ENCODE measurements around the gene PRODH2.

The PRODH2 gene

DNA sequence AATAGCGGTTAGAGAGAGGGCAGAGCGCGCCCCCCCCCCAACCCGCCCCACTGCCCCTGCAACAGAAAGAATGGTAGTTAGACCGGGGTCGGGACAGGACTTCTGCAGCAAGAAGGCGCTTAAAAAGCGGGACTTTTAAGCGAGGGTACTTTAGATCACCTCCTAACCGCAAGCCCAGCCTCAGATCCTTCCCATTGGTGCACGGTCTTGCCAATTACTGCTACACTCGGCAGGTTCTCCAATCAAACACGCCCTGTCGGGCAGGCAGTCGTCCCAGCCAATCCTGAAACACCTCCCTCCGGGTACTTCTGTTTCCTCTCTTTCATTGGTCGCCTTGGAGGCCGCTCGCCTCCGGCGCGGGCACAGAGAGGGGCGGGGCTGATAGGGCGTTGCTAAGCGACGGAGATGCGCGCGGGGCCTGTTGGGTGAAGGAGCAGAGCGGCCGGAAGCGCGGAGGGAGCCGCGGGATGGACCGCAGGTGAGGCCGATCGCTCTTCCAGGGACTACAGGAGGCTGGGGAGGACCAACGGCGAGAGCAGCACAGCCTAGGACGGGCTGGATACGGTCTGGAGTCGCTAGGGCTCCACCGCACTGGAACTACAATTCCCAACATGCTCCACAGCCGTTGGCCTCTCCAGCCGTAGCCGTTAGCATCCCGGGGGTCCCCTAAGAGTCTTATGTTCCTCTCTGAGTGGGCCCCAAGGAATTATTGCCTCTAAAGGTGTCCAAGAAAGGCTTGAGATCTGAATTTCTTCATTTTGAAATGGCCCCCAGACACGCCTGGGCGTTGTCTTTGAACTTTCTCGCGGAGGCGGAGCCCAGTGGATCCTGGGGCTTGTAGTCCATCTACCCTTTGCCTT is 54.7 kb downstream of the PRODH2 start, which contains the start of gene PROSER3:
Gene PROSER3, plus strand, starts transcription at position 428 of the 860 bp plus-strand sequence. Its CDS starts 40 bp downstream, at position 468.
- DNase-seq (ENCODE audit: low spot score), result peak; percentile 99

- no peak for DNase-seq (ENCODE audit: low spot score)
Observed at GRCh38 chr19:35757231-35757748, 55.4 kb downstream of the PRODH2 start.

DNA sequence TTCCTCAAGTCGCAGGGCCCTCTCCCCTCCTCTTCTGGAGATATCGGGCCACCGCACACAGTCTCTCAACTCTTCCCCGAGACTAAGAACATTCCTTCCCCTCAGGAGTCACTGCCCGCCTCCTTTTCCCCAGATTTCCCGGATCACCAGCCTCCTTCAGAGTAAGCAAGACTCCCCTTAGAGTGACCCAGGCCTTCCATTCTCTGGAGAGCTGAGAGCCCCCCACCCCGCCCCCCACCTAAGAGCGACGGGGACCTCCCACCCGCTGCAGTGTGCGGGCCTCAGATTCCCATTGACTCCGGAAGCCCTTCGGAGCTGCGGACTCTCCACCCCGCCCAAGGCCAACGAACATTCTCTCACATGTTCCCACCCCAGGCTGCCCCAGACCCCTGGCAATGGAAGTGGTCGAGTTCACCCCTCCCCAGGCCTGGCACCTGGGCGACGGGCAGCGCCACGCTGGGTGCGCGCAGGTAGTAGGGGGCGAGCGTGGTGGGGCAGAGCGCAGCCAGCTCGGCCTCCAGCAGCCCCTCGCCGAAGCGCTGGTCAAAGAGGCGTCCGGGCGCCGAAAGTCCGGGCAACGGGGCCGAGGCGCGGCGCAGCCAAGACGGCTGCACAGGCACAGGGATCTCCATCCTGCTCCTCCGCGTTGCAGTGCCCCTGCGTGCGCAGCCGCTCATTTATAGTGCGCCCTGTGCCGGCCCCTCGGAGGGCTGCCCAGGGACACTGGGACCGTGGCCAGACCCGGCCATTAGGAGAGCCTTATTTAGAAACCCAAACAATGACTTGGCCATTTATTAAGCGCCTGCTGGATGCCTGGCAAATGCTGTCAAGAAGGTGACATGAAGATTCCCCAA is 56.0 kb downstream of the PRODH2 start, which contains the start of gene HSPB6:
Gene HSPB6, minus strand, starts transcription at position 653 of the 854 bp plus-strand sequence. Its CDS starts 21 bp downstream, at position 632.
- no peak for DNase-seq (ENCODE audit: low spot score)

DNA sequence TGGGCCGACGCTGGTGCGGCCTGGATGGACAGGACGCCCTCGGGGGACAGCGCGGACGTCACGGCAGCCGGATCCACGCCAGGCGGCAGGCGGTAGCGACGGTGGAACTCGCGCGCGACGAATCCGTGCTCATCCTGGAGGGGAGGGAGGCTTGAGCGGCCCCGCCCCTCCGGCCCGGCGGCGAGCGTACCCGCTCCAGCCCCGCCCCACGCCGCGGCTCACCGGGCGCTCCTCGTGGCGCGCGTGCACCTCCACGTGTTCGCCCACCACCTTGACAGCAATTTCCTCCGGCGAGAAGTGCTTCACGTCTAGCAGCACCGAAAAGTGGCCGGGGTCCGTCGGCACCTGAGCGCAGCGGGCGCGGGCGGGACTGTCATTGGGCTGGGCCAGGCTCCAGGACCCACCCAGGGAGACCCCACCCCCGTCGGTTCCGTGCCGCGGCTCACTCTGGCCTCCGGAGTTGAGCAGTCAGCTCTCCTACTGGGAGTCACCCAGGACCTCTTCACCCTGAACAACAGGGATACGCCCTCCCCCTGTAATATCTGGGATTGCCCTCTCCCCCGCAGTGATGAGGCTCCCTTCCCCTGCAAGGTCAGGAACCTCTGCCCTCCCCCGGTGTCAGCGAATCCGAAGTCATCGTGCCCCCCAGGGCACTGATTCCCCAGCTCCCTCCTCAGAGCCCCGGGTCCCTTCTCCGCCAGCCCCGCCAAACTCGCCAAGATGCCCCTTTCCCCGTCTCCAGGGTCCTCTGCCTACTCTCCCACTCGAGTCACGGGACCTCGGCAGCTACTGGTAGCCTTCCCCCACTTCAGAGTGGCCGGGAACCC is 56.9 kb downstream of the PRODH2 start:
- DNase-seq (ENCODE audit: low spot score), result no peak

- DNase-seq (ENCODE audit: low spot score), result no peak
Observed at GRCh38 chr19:35755131-35755549, 57.5 kb downstream of the PRODH2 start.

GRCh38 chr19:35754370-35755130 is 58.1 kb downstream of the PRODH2 start:
- no peak for DNase-seq (ENCODE audit: low spot score)

- DNase-seq (ENCODE audit: low spot score), result no peak
Observed at GRCh38 chr19:35753634-35754369, 58.8 kb downstream of the PRODH2 start.

DNA sequence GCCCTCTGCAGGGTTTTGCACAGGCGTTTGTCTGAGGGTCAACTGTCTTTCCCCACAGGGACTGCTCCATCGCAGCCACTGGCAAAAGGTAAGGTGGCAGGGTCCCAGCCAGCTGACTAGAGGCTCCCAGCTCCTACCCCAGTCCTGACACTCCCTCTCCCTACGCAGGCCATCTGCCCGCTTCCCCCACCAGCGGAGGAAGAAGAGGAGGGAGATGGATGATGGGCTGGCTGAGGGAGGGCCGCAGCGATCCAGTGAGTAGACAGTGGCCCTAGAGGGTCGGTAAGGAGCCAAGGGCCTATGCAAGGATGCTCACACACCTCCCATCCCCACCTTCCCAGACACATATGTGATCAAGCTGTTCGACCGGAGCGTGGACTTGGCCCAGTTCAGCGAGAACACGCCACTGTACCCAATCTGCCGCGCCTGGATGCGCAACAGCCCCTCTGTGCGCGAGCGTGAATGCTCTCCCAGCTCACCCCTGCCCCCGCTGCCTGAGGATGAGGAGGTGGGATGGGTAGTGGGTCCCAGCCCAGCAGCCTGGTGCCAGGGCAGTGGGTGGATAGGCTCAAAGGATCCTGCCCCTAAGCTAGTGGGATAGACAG is 59.8 kb downstream of the PRODH2 start:
- DNase-seq (ENCODE audit: low spot score), result no peak

DNA sequence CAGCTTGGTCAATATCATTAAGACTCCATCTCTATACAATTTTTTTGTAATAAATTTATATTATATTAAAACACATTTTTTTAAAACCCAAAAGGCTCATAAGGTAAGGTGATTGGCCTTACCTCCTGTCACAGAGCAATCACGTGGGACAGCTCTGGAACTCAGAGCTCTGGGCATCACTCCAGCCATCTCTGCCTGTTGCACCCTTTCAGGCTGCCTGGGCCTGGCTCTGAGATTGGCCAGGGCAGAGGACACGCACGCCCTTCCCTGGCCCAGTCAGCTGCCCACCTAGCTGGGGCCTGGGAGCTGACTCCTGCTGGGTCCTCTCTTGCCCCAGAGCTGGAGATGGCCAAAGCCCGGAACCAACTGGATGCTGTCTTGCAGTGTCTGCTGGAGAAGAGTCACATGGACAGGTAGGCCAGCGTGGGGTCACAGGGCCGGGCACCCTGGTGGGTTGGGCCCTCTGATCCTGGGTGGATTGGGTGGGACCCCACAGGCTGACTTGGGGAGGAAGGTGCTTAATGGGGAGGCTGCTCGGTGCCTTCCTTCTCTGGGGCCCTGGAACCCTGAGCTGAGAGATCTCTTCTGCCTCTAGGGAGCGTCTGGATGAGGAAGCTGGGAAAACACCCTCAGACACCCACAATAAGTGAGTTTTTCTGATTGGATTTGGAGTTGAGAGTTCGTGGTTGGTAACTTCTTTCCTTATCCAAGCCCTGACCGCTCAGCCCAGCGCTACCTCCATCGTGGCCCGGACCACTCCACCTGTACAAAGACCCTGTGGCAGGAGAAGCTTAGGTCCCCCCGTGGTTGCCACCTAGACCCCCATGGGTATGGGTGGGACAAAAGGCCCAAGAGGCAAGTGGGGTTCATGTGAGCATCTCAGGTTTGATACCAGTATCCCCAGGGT is 60.6 kb downstream of the PRODH2 start:
- no peak for DNase-seq (ENCODE audit: low spot score)

- no peak for DNase-seq (ENCODE audit: low spot score)
Observed at GRCh38 chr19:35750167-35750566, 62.5 kb downstream of the PRODH2 start.
